Measurements from ENCODE around the gene GATA5. TPM values are rescaled to one million over a fixed set of nuclear protein-coding genes. Genes with fewer than 3 reads are reported as not detected.

GATA5 gene
- polyA plus RNA-seq, 6 donors from 2014 or later: not detected

- H3K36me3 Mint-ChIP-seq: no peaks in the 10 kb centered on the region
- no peak for DNase-seq
- no peaks in the 10 kb centered on the region for H3K9me3 Mint-ChIP-seq
- H3K27ac Mint-ChIP-seq: peak overlapping the region in 1 of 6 donors; percentile 57
- H3K4me3 Mint-ChIP-seq: no peak overlapping the region
- peaks cover 3 to 29% (median 13%) of the 10 kb centered on the region in 3 donors for H3K27me3 Mint-ChIP-seq
- no peak for ATAC-seq (ENCODE audit: low read depth in 2 of 2)
- H3K4me1 Mint-ChIP-seq: peaks cover 0 to 3% (median 0%) of the 10 kb centered on the region in 3 donors
Measured at GRCh38 chr20:62420846-62421715, 54.7 kb downstream of the GATA5 start.

GRCh38 chr20:62419759-62420158 is 56.0 kb downstream of the GATA5 start:
- no peak overlapping the region for H3K27ac Mint-ChIP-seq
- no peak for ATAC-seq (ENCODE audit: low read depth in 2 of 2)
- peaks cover 3 to 26% (median 13%) of the 10 kb centered on the region in 3 donors for H3K27me3 Mint-ChIP-seq
- peaks cover 0 to 3% (median 0%) of the 10 kb centered on the region in 3 donors for H3K4me1 Mint-ChIP-seq
- no peak overlapping the region for H3K4me3 Mint-ChIP-seq
- DNase-seq: no peak
- no peaks in the 10 kb centered on the region for H3K36me3 Mint-ChIP-seq
- no peaks in the 10 kb centered on the region for H3K9me3 Mint-ChIP-seq

DNA sequence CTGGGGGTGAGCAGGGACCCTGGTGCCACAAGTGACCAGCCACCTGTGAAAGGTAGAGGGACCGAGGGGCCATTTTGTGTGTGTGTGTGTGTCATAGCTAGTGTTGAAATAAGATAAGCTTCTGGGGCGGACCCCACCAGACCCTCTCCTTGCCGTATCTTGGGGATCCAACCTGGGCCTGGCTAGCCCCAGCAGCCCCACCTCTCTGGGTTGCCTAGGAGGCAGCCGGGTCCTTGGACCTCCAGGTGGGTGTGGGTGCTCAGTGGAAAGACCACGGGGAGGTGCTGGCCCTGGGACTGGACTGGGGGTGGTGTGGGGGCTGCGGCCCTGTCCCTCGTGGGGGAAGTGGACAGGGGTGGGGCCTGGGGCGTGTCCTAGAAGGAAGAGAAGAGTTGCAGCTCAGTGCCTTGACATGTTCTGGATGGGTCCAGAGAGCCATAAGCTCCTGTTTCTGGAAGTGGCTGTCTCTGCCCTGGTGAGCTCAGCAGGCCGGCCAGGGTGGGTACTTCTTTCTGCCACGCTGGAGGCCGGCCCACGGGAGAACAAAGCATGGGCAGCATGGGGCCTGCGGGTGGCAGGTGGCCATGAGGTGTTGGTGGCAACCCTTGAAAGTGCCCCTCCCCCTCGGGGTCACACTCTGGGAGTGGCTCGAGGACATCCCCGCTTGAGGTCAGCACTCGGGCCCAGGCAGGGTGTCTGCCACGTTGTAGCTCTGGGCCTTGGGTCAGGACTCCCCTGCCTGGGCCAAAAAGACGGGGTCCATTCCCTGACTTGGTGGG is 56.9 kb downstream of the GATA5 start:
- H3K9me3 Mint-ChIP-seq: no peaks in the 10 kb centered on the region
- no peak overlapping the region for H3K27ac Mint-ChIP-seq
- peaks cover 0 to 3% (median 0%) of the 10 kb centered on the region in 3 donors for H3K4me1 Mint-ChIP-seq
- DNase-seq: no peak
- H3K27me3 Mint-ChIP-seq: peaks cover 3 to 20% (median 13%) of the 10 kb centered on the region in 3 donors
- ATAC-seq (ENCODE audit: low read depth in 2 of 2): no peak
- H3K36me3 Mint-ChIP-seq: no peaks in the 10 kb centered on the region
- no peak overlapping the region for H3K4me3 Mint-ChIP-seq

- H3K36me3 Mint-ChIP-seq: no peaks in the 10 kb centered on the region
- no peaks in the 10 kb centered on the region for H3K9me3 Mint-ChIP-seq
- H3K27ac Mint-ChIP-seq: no peak overlapping the region
- H3K27me3 Mint-ChIP-seq: peaks cover 3 to 15% (median 13%) of the 10 kb centered on the region in 3 donors
- no peak for ATAC-seq (ENCODE audit: low read depth in 2 of 2)
- no peak for DNase-seq
- H3K4me3 Mint-ChIP-seq: no peak overlapping the region
- peaks cover 0 to 3% (median 0%) of the 10 kb centered on the region in 3 donors for H3K4me1 Mint-ChIP-seq
Measured at GRCh38 chr20:62417981-62418708, 57.6 kb downstream of the GATA5 start.

GRCh38 chr20:62416651-62417637 is 58.9 kb downstream of the GATA5 start:
- H3K4me1 Mint-ChIP-seq: peaks cover 0 to 3% (median 0%) of the 10 kb centered on the region in 3 donors
- no peak overlapping the region for H3K4me3 Mint-ChIP-seq
- no peaks in the 10 kb centered on the region for H3K9me3 Mint-ChIP-seq
- no peak for ATAC-seq (ENCODE audit: low read depth in 2 of 2)
- H3K27me3 Mint-ChIP-seq: peaks cover 3 to 13% (median 9%) of the 10 kb centered on the region in 3 donors
- no peak for DNase-seq
- no peak overlapping the region for H3K27ac Mint-ChIP-seq
- H3K36me3 Mint-ChIP-seq: no peaks in the 10 kb centered on the region

GRCh38 chr20:62415354-62416111 is 60.3 kb downstream of the GATA5 start:
- Mint-ChIP-seq H3K4me3 (no peak overlapping the region), H3K4me1 (peaks cover 0 to 3% (median 0%) of the 10 kb centered on the region in 3 donors), H3K27ac (no peak overlapping the region), H3K27me3 (peaks cover 3 to 12% (median 9%) of the 10 kb centered on the region in 3 donors), H3K9me3 (no peaks in the 10 kb centered on the region), H3K36me3 (no peaks in the 10 kb centered on the region)
- DNase-seq: no peak
- ATAC-seq (ENCODE audit: low read depth in 2 of 2): no peak

- H3K9me3 Mint-ChIP-seq: no peaks in the 10 kb centered on the region
- DNase-seq (no peak), ATAC-seq (ENCODE audit: low read depth in 2 of 2) (no peak)
- no peak overlapping the region for H3K27ac Mint-ChIP-seq
- peaks cover 9 to 13% (median 10%) of the 10 kb centered on the region in 3 donors for H3K4me1 Mint-ChIP-seq
- H3K36me3 Mint-ChIP-seq: no peaks in the 10 kb centered on the region
- peaks cover 0 to 6% (median 4%) of the 10 kb centered on the region in 3 donors for H3K27me3 Mint-ChIP-seq
- no peak overlapping the region for H3K4me3 Mint-ChIP-seq
Measured at GRCh38 chr20:62413896-62414481, 61.8 kb downstream of the GATA5 start.

Other genes starting within 250 kb of the GATA5 start
- 10 to 100 TPM; 15.8 to 29.5 (median 17.7) TPM for gene OSBPL2, start 237.5 kb downstream of the GATA5 start, polyA plus RNA-seq (ENCODE audit: low read depth in 6 of 6)
- 100 to 1,000 TPM in 2 of 6 donors, 10 to 100 TPM in 4; 75.6 to 111 (median 89.0) TPM for gene ADRM1, start 173.0 kb downstream of the GATA5 start, polyA plus RNA-seq (ENCODE audit: low read depth in 6 of 6)
- 10 to 100 TPM in 1 of 6 donors, 1 to 10 TPM in 4, under 1 TPM in 1; 0.50 to 11.9 (median 6.1) TPM for gene LAMA5, start 108.7 kb downstream of the GATA5 start, polyA plus RNA-seq (ENCODE audit: low read depth in 6 of 6)
- 1,000 to 10,000 TPM; 1,712 to 3,127 (median 2,557) TPM for gene RPS21, start 88.9 kb downstream of the GATA5 start, polyA plus RNA-seq (ENCODE audit: low read depth in 6 of 6)
- 1 to 10 TPM in 4 of 6 donors, under 1 TPM in 1, not detected in 1; 1.00 to 3.3 (median 1.2) TPM for gene CABLES2, start 68.7 kb downstream of the GATA5 start, polyA plus RNA-seq (ENCODE audit: low read depth in 6 of 6)
- gene RBBP8NL, start 48.5 kb downstream of the GATA5 start, polyA plus RNA-seq (ENCODE audit: low read depth in 6 of 6): not detected
- 1 to 10 TPM in 3 of 6 donors, under 1 TPM in 3; 0.29 to 4.6 (median 0.91) TPM for gene SLCO4A1, start 166.5 kb upstream of the GATA5 start, polyA plus RNA-seq (ENCODE audit: low read depth in 6 of 6)
- gene NTSR1, start 232.8 kb upstream of the GATA5 start, polyA plus RNA-seq (ENCODE audit: low read depth in 6 of 6): not detected

All from naive B cell (primary cell).